GM12891 (cell line): ENCODE measurements around the gene CCSER1.
"Not testable (repeated sequence)": the region's sequence is repeated elsewhere in the genome, so short reads cannot be mapped to it uniquely, and the experiment has no call there.

Experiments used
- DNase-seq: peaks from one replicate; pipeline ENCODE4 v3.0.0; 2011; ENCODE audit warnings: low spot score; ENCODE audit not compliant: insufficient read length
- FAIRE-seq: peaks from 2 replicates; lab custom pipeline; 2011; peaks lifted over from hg19 to GRCh38; lab: Jason Lieb, UNC
- PAX5 ChIP-seq: IDR thresholded peaks from 2 replicates; pipeline ENCODE4 v1.6.1; 2011; ENCODE audit warnings: low read length, moderate library complexity, mild to moderate bottlenecking; ENCODE audit not compliant: insufficient read depth, severe bottlenecking
- POLR2A ChIP-seq: IDR thresholded peaks from 2 replicates; pipeline ENCODE4 v1.6.1; 2011; ENCODE audit warnings: low read depth, low read length, control low read depth
- POLR2AphosphoS5 ChIP-seq: IDR thresholded peaks from 2 replicates; pipeline ENCODE4 v1.6.1; 2011; ENCODE audit warnings: low read depth, low read length, control low read depth
- POU2F2 ChIP-seq: IDR thresholded peaks from 2 replicates; pipeline ENCODE4 v1.6.1; 2011; ENCODE audit warnings: low read depth, mild to moderate bottlenecking, control low read depth, low read length, moderate library complexity
- SPI1 ChIP-seq: IDR thresholded peaks from 2 replicates; pipeline ENCODE4 v1.6.1; 2011; ENCODE audit warnings: low read depth, low read length, control low read depth
- TAF1 ChIP-seq: IDR thresholded peaks from 2 replicates; pipeline ENCODE4 v1.6.1; 2011; ENCODE audit warnings: low read depth, low read length, control low read depth

Gene CCSER1

GRCh38 chr4:90456891-90457290 lies 329.7 kb downstream of the CCSER1 start:
- FAIRE-seq (no peak), DNase-seq (no peak)
- TF ChIP-seq TAF1: no peak

- DNase-seq: no peak
- TF ChIP-seq POLR2A: no peak
- no peak for TF ChIP-seq TAF1
- TF ChIP-seq PAX5: no peak
- TF ChIP-seq POLR2AphosphoS5: no peak
- TF ChIP-seq SPI1: no peak
- TF ChIP-seq POU2F2: no peak
- FAIRE-seq: no peak
Measured at GRCh38 chr4:90457817-90458216, 330.6 kb downstream of the CCSER1 start.

- DNase-seq (no peak), FAIRE-seq (no peak)
- no peak for TF ChIP-seq PAX5
- TF ChIP-seq POU2F2: no peak
- no peak for TF ChIP-seq POLR2AphosphoS5
- no peak for TF ChIP-seq POLR2A
- TF ChIP-seq TAF1: no peak
- no peak for TF ChIP-seq SPI1
Measured at GRCh38 chr4:90458576-90458975, 331.4 kb downstream of the CCSER1 start.

- TF ChIP-seq PAX5 (no peak), POLR2AphosphoS5 (no peak), POLR2A (no peak), SPI1 (no peak), POU2F2 (no peak), TAF1 (no peak)
- FAIRE-seq: no peak
- DNase-seq: no peak
Measured at GRCh38 chr4:90474484-90474883, 347.3 kb downstream of the CCSER1 start.

- TF ChIP-seq TAF1 (no peak), POLR2AphosphoS5 (no peak)
- FAIRE-seq (no peak), DNase-seq (no peak)
Measured at GRCh38 chr4:90476019-90476418, 348.8 kb downstream of the CCSER1 start.

- TF ChIP-seq SPI1: no peak
- no peak for DNase-seq
- no peak for FAIRE-seq
Measured at GRCh38 chr4:90476586-90476985, 349.4 kb downstream of the CCSER1 start.

GRCh38 chr4:90484894-90485293 lies 357.7 kb downstream of the CCSER1 start:
- DNase-seq, FAIRE-seq: not testable (repeated sequence)

GRCh38 chr4:90486346-90486745 lies 359.2 kb downstream of the CCSER1 start:
- TF ChIP-seq TAF1 (no peak), POLR2AphosphoS5 (no peak), POU2F2 (no peak), SPI1 (no peak), POLR2A (no peak), PAX5 (no peak)
- FAIRE-seq (no peak), DNase-seq (no peak)

- no peak for FAIRE-seq
- DNase-seq: no peak
- TF ChIP-seq PAX5 (no peak), SPI1 (no peak), POU2F2 (no peak), TAF1 (no peak), POLR2A (no peak), POLR2AphosphoS5 (no peak)
Measured at GRCh38 chr4:90495211-90495610, 368.0 kb downstream of the CCSER1 start.

- TF ChIP-seq TAF1 (no peak), PAX5 (no peak), SPI1 (no peak), POLR2AphosphoS5 (no peak)
- DNase-seq (no peak), FAIRE-seq (no peak)
Measured at GRCh38 chr4:90495936-90496335, 368.7 kb downstream of the CCSER1 start.

- DNase-seq (no peak), FAIRE-seq (no peak)
- TF ChIP-seq TAF1 (no peak), POLR2AphosphoS5 (no peak)
Measured at GRCh38 chr4:90498175-90498574, 371.0 kb downstream of the CCSER1 start.
